GM12878 (cell line): ENCODE measurements around the gene MYO3B. TPM values are rescaled to one million over a fixed set of nuclear protein-coding genes. Genes with fewer than 3 reads are reported as not detected.

Source experiments
- BHLHE40 ChIP-seq, 2 experiments: fragments of 450-650 bp in 1 of 2; IDR thresholded peaks; 2 replicates each; pipeline ENCODE4 v1.6.1; 2011 to 2017; ENCODE audit warnings: low read depth in 2 of 2, borderline replicate concordance in 1 of 2, improper control_type of control experiment in 1 of 2, low read length in 1 of 2, mild to moderate bottlenecking in 1 of 2
- EED ChIP-seq: sonication (generic); IDR thresholded peaks from 2 replicates; pipeline ENCODE4 v1.6.1; 2016; ENCODE audit warnings: antibody characterized with exemption, low read depth
- FOXK2 ChIP-seq: fragments of 450-650 bp; IDR thresholded peaks from 2 replicates; pipeline ENCODE4 v1.6.1; 2017; ENCODE audit warnings: mild to moderate bottlenecking, moderate library complexity
- RAD51 ChIP-seq: fragments of 450-650 bp; IDR thresholded peaks from 2 replicates; pipeline ENCODE4 v1.6.1; 2016; ENCODE audit warnings: moderate library complexity, mild to moderate bottlenecking, inconsistent platforms
- polyA plus RNA-seq, 11 experiments: library from polyadenylated mRNA; depleted of rRNA in 4 of 11; unstranded in 6 of 11; stranded (reverse) in 5 of 11; fragments of >200 nt; fragmentation: Nextera tagmentation in 4 of 11; fragmentation: Illumina TruSeq in 1 of 11; extraction: Ambion mirVana in 4 of 11; extraction: Trizol in 1 of 11; gene quantifications; 1 replicate in 1 of 11; 2 replicates in 10 of 11; pipeline versions ENCODE4 v1.2.1 to v1.2.3, GENCODE V29; 2011 to 2016; ENCODE audit warnings: inconsistent platforms in 2 of 11, missing spikeins in 2 of 11, low read depth in 1 of 11
- total RNA-seq, 4 experiments: library from RNA; depleted of rRNA in 3 of 4; stranded (reverse); fragments of >200 nt in 3 of 4; fragmentation: Illumina TruSeq in 1 of 4; extraction: Trizol in 1 of 4; gene quantifications; 2 replicates each; pipeline versions ENCODE4 v1.2.1 to v1.2.3, GENCODE V29; 2013 to 2021
- TF ChIP-seq, protein P1 (sequence below): fragments of 450-650 bp; IDR thresholded peaks from 2 replicates; pipeline ENCODE4 v1.6.1; 2017; ENCODE audit warnings: mild to moderate bottlenecking, moderate library complexity
- TF ChIP-seq, protein P2 (sequence below), 3 experiments: IDR thresholded peaks in 2 of 3; conservative IDR thresholded peaks in 1 of 3; 2 replicates each; pipeline ENCODE4 v1.5.1; 2011; ENCODE audit warnings: low read depth in 3 of 3, low read length in 3 of 3, mild to moderate bottlenecking in 3 of 3, control low read depth in 2 of 3, moderate library complexity in 2 of 3, inconsistent platforms in 1 of 3, mixed read lengths in 1 of 3; ENCODE audit not compliant: control insufficient read depth in 2 of 3, insufficient read depth in 1 of 3; ENCODE audit errors: extremely low read depth in 1 of 3
- TF ChIP-seq, protein P3 (sequence below): fragments of 450-650 bp; IDR thresholded peaks from 2 replicates; pipeline ENCODE4 v1.6.1; 2016; ENCODE audit warnings: mild to moderate bottlenecking
- TF ChIP-seq, protein P4 (sequence below): IDR thresholded peaks from 2 replicates; pipeline ENCODE4 v1.6.1; 2011; ENCODE audit warnings: borderline replicate concordance, low read depth, mild to moderate bottlenecking, moderate library complexity, low read length; ENCODE audit not compliant: insufficient read depth, poor library complexity, severe bottlenecking
- TF ChIP-seq, protein P5 (sequence below): IDR thresholded peaks from 2 replicates; pipeline ENCODE4 v1.6.1; 2011; ENCODE audit warnings: borderline replicate concordance, low read depth, mild to moderate bottlenecking, moderate library complexity, mixed read lengths, low read length; ENCODE audit not compliant: insufficient read depth; ENCODE audit errors: extremely low read length

MYO3B gene
- total and polyA plus RNA-seq, 10 of the 15 experiments (the other 5 are each of a cell fraction or from before 2014, with no cell fraction given), result 1.1 to 7.1 (median 2.1) TPM

DNA sequence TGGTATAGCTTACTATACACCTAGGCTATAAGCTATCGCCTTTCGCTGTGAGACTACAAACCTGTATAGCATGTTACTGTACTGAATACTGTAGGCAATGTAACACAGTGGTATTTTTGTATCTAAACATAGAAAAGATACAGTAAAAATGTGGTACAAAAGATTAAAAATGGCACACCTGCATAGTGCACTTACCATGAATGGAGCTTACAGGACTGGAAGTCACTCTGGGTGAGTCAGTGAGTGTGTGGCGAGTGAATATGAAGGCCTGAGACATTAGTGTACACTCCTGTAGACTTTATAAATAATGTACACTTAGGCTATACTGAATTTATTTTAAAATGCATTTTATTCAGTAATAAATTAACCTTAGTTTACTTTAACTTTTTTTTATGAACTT, 279.0 kb downstream of the MYO3B start (continued):
- TF ChIP-seq, protein P1, sequence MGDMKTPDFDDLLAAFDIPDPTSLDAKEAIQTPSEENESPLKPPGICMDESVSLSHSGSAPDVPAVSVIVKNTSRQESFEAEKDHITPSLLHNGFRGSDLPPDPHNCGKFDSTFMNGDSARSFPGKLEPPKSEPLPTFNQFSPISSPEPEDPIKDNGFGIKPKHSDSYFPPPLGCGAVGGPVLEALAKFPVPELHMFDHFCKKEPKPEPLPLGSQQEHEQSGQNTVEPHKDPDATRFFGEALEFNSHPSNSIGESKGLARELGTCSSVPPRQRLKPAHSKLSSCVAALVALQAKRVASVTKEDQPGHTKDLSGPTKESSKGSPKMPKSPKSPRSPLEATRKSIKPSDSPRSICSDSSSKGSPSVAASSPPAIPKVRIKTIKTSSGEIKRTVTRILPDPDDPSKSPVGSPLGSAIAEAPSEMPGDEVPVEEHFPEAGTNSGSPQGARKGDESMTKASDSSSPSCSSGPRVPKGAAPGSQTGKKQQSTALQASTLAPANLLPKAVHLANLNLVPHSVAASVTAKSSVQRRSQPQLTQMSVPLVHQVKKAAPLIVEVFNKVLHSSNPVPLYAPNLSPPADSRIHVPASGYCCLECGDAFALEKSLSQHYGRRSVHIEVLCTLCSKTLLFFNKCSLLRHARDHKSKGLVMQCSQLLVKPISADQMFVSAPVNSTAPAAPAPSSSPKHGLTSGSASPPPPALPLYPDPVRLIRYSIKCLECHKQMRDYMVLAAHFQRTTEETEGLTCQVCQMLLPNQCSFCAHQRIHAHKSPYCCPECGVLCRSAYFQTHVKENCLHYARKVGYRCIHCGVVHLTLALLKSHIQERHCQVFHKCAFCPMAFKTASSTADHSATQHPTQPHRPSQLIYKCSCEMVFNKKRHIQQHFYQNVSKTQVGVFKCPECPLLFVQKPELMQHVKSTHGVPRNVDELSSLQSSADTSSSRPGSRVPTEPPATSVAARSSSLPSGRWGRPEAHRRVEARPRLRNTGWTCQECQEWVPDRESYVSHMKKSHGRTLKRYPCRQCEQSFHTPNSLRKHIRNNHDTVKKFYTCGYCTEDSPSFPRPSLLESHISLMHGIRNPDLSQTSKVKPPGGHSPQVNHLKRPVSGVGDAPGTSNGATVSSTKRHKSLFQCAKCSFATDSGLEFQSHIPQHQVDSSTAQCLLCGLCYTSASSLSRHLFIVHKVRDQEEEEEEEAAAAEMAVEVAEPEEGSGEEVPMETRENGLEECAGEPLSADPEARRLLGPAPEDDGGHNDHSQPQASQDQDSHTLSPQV, result no peak
- TF ChIP-seq FOXK2, result no peak
- no peak for TF ChIP-seq EED
- TF ChIP-seq, protein P2, sequence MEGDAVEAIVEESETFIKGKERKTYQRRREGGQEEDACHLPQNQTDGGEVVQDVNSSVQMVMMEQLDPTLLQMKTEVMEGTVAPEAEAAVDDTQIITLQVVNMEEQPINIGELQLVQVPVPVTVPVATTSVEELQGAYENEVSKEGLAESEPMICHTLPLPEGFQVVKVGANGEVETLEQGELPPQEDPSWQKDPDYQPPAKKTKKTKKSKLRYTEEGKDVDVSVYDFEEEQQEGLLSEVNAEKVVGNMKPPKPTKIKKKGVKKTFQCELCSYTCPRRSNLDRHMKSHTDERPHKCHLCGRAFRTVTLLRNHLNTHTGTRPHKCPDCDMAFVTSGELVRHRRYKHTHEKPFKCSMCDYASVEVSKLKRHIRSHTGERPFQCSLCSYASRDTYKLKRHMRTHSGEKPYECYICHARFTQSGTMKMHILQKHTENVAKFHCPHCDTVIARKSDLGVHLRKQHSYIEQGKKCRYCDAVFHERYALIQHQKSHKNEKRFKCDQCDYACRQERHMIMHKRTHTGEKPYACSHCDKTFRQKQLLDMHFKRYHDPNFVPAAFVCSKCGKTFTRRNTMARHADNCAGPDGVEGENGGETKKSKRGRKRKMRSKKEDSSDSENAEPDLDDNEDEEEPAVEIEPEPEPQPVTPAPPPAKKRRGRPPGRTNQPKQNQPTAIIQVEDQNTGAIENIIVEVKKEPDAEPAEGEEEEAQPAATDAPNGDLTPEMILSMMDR (IDR thresholded peaks at IDR 0.05 in 2 of 3, conservative IDR thresholded peaks at IDR 0.05 in 1 of 3; ENCODE audit: control insufficient read depth in 2 of 3, extremely low read depth in 1 of 3, insufficient read depth in 1 of 3, low read depth in 3 of 3, low read length in 3 of 3), result no peak
- TF ChIP-seq, protein P3, sequence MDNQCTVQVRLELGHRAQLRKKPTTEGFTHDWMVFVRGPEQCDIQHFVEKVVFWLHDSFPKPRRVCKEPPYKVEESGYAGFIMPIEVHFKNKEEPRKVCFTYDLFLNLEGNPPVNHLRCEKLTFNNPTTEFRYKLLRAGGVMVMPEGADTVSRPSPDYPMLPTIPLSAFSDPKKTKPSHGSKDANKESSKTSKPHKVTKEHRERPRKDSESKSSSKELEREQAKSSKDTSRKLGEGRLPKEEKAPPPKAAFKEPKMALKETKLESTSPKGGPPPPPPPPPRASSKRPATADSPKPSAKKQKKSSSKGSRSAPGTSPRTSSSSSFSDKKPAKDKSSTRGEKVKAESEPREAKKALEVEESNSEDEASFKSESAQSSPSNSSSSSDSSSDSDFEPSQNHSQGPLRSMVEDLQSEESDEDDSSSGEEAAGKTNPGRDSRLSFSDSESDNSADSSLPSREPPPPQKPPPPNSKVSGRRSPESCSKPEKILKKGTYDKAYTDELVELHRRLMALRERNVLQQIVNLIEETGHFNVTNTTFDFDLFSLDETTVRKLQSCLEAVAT, result no peak
- TF ChIP-seq RAD51, result no peak
- no peak for TF ChIP-seq BHLHE40 (IDR thresholded peaks at IDR 0.05; ENCODE audit: borderline replicate concordance in 1 of 2, low read depth in 2 of 2, low read length in 1 of 2)
- TF ChIP-seq, protein P4, sequence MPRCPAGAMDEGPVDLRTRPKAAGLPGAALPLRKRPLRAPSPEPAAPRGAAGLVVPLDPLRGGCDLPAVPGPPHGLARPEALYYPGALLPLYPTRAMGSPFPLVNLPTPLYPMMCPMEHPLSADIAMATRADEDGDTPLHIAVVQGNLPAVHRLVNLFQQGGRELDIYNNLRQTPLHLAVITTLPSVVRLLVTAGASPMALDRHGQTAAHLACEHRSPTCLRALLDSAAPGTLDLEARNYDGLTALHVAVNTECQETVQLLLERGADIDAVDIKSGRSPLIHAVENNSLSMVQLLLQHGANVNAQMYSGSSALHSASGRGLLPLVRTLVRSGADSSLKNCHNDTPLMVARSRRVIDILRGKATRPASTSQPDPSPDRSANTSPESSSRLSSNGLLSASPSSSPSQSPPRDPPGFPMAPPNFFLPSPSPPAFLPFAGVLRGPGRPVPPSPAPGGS, result no peak
- TF ChIP-seq, protein P5, sequence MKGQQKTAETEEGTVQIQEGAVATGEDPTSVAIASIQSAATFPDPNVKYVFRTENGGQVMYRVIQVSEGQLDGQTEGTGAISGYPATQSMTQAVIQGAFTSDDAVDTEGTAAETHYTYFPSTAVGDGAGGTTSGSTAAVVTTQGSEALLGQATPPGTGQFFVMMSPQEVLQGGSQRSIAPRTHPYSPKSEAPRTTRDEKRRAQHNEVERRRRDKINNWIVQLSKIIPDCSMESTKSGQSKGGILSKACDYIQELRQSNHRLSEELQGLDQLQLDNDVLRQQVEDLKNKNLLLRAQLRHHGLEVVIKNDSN, result no peak
- TF ChIP-seq, all 136 proteins: peak for 0
